CD4-positive, alpha-beta T cell treated with Interleukin-10 for 1 hour (primary cell): ENCODE results near the gene CLSTN1.
"Not testable (repeated sequence)": the region's sequence is repeated elsewhere in the genome, so short reads cannot be mapped to it uniquely, and the experiment has no call there.

Experiments used
- DNase-seq: peaks from one replicate; pipeline ENCODE4 v3.0.0-alpha.2; 2020

CLSTN1 gene

GRCh38 chr1:9794081-9794480 is 29.7 kb downstream of the CLSTN1 start:
- DNase-seq: no peak

DNA sequence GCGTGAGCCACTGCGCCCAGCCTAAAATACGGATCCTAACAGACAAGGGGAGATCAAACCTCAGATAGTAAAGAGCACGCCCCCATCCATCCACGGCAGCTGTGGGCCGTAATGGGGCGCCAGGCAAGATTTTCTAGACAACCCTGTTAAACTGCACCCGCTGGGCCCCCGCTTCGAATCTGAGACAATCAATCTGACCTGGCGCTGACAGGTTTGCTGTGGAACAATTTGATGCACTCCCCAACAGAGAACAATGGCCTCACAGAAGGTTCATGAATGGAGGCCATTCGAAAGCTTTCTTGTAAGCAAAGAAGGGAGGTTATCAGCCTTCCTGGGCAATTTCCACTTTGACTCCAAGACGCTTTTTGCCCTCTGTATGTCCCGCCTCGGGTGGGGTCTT is 30.5 kb downstream of the CLSTN1 start:
- DNase-seq: no peak

DNA sequence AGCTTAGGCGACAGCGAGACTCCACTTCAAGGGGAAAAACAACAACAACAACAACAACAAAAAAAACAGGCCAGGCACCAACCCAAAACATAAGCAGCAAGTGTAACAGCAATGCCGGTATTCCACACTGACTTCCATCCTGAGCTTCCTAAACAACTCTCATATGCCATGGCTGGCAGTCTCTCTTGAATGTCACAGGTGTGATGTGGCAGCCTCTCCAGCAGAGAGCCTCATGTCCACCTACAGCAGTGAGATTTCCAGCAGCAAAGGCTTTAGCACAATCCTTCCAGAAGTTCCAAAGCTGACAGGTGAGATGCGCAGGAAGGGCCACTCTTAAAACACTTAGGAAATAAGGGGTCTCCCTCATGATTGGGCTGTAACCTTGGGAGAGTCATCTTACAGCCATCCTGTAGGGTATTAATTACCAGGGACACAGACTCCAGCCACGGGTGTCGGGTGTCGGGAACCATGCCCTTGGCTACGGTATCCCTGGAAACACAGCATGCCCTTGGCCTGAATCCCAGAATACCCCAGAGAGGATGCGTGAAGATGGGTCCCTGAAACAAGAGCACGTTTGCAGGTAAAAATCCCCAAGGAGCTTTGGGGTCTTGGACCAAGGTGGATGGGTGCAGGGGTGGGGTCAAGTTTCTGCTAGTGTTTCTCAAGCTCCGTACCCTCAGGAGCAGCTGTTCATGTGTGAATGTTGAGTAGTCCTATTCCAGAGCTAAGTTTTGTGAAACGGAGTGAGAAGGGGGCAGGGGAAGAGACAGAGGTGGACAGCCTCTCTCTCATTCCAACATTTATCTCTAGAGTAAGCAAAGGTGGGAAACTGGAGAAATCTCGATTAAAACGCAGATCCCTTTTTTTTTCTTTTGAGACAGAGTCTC is 31.4 kb downstream of the CLSTN1 start:
- DNase-seq: no peak

DNA sequence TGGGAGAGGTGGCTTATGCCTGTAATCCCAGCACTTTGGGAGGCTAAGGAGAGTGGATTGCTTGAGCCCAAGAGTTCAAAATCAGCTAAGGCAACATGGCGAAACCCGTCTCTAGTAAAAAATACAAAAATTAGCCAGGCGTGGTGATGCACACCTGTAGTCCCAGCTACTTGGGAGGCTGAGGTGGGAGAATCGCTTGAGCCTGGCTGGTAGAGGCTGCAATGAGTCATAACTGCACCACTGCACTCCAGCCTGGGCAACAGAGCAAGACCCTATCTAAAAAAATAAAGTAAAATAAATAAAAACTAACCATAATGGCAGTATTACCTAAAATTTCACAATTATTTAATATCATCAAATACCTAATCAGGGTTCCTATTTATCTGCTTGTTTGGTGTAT is 34.1 kb downstream of the CLSTN1 start:
- not testable (repeated sequence) for DNase-seq

DNA sequence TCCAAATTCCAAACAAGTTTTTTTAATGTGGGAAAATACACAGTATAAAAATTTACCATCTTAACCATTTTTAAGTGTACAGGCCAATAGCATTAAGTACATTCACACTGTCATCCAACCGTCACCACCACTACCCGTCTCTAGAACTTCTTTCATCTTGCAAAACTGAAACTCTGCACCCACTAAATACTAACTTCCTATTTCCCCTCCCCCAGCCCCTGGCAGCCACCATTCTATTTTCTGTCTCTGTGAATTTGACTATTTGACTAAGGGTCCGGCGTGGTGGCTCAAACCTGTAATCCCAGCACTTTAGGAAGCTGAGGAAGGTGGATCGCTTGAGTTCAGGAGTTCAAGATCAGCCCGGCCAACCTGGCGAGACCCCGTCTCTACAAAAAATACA is 36.1 kb downstream of the CLSTN1 start:
- peak; percentile 72 for DNase-seq

DNA sequence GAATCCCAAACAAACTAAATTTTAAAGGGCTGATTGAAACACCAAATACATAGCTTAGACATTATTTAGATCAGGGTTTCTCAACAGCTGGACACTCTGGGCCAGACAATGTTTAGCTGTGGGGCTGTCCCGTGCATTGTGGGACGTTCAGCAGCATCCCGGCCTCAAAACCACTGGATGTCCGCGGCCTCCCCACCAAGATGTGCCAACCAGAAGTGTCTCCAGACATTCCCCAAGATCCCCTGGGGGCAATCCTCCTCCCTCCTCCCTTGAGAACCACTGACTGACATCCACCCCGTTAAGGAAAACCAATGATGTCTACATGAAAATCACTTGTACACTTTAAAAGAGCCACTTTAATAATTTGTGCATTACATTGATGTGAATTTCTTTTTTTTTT is 38.4 kb downstream of the CLSTN1 start:
- no peak for DNase-seq

- peak; percentile 79 for DNase-seq
Measured at GRCh38 chr1:9784508-9785133, 39.1 kb downstream of the CLSTN1 start.

DNA sequence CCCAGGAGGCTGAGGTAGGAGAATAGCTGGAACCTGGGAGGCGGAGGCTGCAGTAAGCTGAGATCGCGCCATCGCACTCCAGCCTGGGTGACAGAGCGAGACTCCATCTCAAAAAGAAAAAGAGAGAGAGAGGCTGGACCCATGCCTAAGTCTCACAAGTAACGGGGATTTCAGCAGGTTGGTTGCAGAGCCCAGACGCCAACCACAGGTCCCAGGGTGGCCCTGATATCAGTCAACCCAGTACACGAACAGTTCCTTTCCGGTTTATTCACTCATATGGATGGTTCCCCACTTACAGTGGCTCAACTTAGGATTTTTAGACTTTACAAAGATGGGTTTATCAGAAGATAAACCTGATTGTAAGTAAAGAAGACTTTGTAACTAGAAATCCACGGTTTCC is 40.9 kb downstream of the CLSTN1 start:
- DNase-seq: no peak

- no peak for DNase-seq
Measured at GRCh38 chr1:9782116-9782751, 41.5 kb downstream of the CLSTN1 start.

DNA sequence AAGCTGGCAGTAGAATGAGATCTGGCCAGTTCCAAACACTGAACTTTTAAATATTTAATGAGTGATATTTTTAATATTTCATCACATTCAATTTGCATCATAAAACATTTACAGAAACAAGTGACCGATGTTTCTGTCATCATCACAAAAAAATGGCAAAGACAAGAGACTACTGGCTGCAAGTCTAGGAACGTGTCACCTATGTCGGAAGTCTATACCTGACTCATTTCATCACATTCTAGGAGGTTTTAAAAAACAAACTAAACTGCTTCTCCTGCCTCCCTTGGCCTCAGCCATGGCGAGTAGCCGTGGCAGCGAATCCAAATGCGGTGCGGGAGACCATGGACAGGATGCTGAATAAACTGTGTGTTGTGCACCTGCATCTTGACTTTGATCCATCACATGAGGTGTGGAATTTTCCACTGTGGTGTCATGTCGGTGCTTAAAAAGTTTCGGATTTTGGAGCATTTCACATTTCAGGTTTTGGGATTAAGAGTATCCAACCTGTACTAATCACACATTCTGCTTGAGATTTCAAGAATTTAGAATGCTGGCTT is 43.1 kb downstream of the CLSTN1 start:
- DNase-seq: no peak

DNA sequence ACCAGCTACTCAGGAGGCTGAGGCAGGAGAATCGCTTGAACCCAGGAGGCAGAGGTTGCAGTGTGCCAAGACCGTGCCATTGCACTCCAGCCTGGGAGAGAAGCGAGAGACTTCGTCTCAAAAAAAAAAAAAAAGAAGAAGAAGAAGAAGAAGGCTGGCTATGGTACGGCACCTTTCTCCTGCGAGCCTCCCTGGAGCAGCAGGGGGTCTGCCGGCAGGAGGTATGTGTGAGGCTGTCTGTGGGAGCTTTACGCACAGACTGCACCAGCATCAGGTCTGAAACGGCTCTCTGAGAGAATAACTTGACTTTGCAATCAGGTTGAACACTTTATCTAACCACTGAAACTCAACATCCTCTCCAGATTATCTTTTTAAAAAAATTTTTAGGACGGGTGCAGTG is 44.9 kb downstream of the CLSTN1 start:
- DNase-seq: no peak

DNA sequence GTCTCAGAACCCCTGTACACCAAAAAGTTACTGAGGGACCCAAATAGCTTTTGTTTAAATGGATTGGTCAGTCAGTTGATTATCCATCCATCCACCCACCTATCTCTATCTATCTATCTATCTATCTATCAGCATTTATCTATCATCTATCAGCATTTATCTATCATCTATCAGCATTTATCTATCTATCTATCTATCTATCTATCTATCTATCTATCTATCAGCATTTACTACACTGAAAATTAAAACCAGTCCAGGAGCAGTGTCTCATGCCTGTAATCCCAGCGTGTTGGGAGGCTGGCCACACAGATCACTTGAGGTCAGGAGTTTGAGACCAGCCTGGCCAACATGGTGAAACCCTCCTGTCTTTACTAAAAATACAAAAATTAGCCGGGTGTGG is 47.1 kb downstream of the CLSTN1 start:
- no peak for DNase-seq

DNA sequence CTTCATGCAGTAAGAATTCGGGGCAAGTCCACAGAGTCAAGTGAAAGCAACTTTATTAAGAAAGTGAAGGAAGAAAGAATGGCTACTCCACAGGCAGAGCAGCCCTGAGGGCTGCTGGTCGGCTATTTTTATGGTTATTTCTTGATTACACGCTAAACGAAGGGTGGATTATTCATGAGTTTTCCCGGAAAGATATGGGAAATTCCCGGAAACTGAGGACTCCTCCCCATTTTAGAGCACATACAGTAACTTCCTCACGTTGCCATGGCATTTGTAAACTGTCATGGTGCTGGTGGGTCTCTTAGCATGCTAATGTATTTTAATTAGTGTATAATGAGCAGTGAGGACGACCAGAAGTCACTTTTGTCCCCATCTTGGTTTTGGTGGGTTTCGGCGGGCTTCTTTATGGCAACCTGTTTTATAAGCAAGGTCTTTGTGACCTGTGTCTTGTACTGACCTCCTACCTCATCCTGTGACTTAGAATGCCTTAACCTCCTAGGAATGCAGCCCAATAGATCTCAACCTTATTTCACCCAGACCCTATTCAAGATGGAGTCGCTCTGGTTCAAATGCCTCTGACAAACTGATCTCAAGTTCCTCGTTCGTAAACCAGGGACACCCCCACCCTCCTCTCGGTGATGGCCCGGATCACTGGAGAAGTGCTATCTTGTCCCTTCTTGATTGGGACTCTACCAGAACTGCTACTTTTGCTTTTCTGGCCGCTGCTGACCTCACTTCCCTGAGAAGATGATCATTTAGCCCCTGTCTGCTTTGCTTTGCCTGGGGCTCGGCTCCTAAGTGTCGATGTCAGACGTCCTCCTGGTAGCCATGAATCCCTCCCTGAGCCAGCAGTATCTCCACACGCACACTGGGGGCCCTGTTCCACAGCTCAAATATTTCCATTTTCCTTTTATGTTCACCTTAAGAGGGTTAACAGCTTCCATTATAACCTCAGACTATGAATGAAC is 48.8 kb downstream of the CLSTN1 start:
- DNase-seq: no peak

GRCh38 chr1:9770298-9770697 is 53.5 kb downstream of the CLSTN1 start:
- no peak for DNase-seq

- DNase-seq: no peak
Measured at GRCh38 chr1:9768983-9769382, 54.8 kb downstream of the CLSTN1 start.

- peak; percentile 38 for DNase-seq
Measured at GRCh38 chr1:9767964-9768668, 55.6 kb downstream of the CLSTN1 start.

- no peak for DNase-seq
Measured at GRCh38 chr1:9766759-9767442, 56.9 kb downstream of the CLSTN1 start.

DNA sequence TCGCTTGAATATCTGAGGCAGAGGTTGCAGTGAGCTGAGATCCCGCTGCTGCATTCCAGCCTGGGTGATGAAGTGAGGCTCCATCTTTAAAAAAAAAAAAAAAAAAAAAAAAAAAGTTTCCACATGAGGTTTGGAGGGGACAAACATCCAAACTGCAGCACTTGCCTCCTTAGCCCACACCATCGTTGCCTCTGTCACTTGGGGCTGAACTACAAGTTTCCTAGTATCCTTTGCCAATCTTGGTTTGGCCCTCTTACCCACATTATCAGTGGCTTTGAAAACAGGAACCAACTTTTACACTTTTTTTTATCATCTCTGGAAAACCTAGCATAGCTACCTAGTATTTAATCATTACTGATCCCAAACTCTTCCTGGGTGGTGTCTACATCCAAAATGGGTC is 59.2 kb downstream of the CLSTN1 start:
- no peak for DNase-seq

- no peak for DNase-seq
Measured at GRCh38 chr1:9763914-9764313, 59.9 kb downstream of the CLSTN1 start.

GRCh38 chr1:9762446-9762845 is 61.3 kb downstream of the CLSTN1 start:
- DNase-seq: not testable (repeated sequence)

- no peak for DNase-seq
Measured at GRCh38 chr1:9761855-9762254, 61.9 kb downstream of the CLSTN1 start.
